ENCODE data around the gene POLA1.

GRCh38 chrX:25010784-25011588 is 317.3 kb downstream of the POLA1 start:
- TF ChIP-seq EZH2 (IDR thresholded peaks at IDR 0.05) (peak; percentile 87), EZH2phosphoT487 (IDR thresholded peaks at IDR 0.05) (peak; percentile 77)
- TF ChIP-seq, protein P1, sequence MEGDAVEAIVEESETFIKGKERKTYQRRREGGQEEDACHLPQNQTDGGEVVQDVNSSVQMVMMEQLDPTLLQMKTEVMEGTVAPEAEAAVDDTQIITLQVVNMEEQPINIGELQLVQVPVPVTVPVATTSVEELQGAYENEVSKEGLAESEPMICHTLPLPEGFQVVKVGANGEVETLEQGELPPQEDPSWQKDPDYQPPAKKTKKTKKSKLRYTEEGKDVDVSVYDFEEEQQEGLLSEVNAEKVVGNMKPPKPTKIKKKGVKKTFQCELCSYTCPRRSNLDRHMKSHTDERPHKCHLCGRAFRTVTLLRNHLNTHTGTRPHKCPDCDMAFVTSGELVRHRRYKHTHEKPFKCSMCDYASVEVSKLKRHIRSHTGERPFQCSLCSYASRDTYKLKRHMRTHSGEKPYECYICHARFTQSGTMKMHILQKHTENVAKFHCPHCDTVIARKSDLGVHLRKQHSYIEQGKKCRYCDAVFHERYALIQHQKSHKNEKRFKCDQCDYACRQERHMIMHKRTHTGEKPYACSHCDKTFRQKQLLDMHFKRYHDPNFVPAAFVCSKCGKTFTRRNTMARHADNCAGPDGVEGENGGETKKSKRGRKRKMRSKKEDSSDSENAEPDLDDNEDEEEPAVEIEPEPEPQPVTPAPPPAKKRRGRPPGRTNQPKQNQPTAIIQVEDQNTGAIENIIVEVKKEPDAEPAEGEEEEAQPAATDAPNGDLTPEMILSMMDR (IDR thresholded peaks at IDR 0.05), result no peak

Data from neural progenitor cell (in vitro differentiated cells).